H1 (cell line): ENCODE data around the gene FRMPD4. TPM values are rescaled to one million over a fixed set of nuclear protein-coding genes. Genes with fewer than 3 reads are reported as not detected.

Experiments
- CTCF ChIA-PET: fragments of 300-600 bp; sonication (Branson Sonifier 250); formaldehyde crosslinking; loops from one replicate; lab custom pipeline; 2021; ENCODE audit not compliant: partially characterized antibody; lab: Charles Lee
- POLR2A ChIA-PET: fragments of 300-600 bp; sonication (Branson Sonifier 250); formaldehyde crosslinking; loops from one replicate; lab custom pipeline; 2021; ENCODE audit warnings: inconsistent platforms; ENCODE audit not compliant: partially characterized antibody; lab: Charles Lee
- DNase-seq, 2 experiments: peaks; one replicate each; pipeline versions ENCODE4 v3.0.0 to v3.0.0-alpha.2; 2010 to 2022; ENCODE audit warnings: low spot score in 2 of 2, low read depth in 1 of 2, mixed read lengths in 1 of 2
- FAIRE-seq: peaks from 2 replicates; lab custom pipeline; 2011; peaks lifted over from hg19 to GRCh38; lab: Jason Lieb, UNC
- H2AFZ ChIP-seq: 2 replicates; pipeline ENCODE4 v1.8.1; 2012; ENCODE audit warnings: low read length, inconsistent platforms
- H2AK5ac ChIP-seq: 2 replicates; pipeline ENCODE4 v1.6.1; 2013; ENCODE audit warnings: low read depth, low read length
- H2BK120ac ChIP-seq: replicated peaks from 2 replicates; pipeline ENCODE3; 2013; ENCODE audit warnings: low read depth, low read length, inconsistent platforms
- H2BK12ac ChIP-seq: 2 replicates; pipeline ENCODE4 v1.6.1; 2013; ENCODE audit warnings: low read depth, low read length
- H2BK15ac ChIP-seq: 2 replicates; pipeline ENCODE4 v1.6.1; 2013; ENCODE audit warnings: low read length
- H2BK20ac ChIP-seq: 2 replicates; pipeline ENCODE4 v1.6.1; 2013; ENCODE audit warnings: low read length
- H2BK5ac ChIP-seq: 2 replicates; pipeline ENCODE4 v1.6.1; 2013; ENCODE audit warnings: low read depth, low read length
- H3K14ac ChIP-seq: 2 replicates; pipeline ENCODE4 v1.6.1; 2013; ENCODE audit warnings: inconsistent platforms; ENCODE audit not compliant: insufficient read length
- H3K18ac ChIP-seq: 2 replicates; pipeline ENCODE4 v1.6.1; 2013; ENCODE audit warnings: low read length; ENCODE audit errors: extremely low read depth
- H3K23ac ChIP-seq: 2 replicates; pipeline ENCODE4 v1.6.1; 2013; ENCODE audit warnings: inconsistent platforms; ENCODE audit not compliant: insufficient read length
- H3K23me2 ChIP-seq: 2 replicates; pipeline ENCODE4 v1.6.1; 2013; ENCODE audit warnings: low read depth, low read length
- H3K27ac ChIP-seq: 2 replicates; pipeline ENCODE4 v1.6.1; 2011; ENCODE audit warnings: low read depth, low read length, inconsistent platforms
- H3K27me3 ChIP-seq, 4 experiments: replicated peaks in 1 of 4; 1 replicate in 1 of 4; 2 replicates in 3 of 4; pipeline versions ENCODE4 v1.6.1 to v1.8.1; 2011 to 2013; ENCODE audit warnings: low read length in 3 of 4, mild to moderate bottlenecking in 3 of 4, inconsistent platforms in 2 of 4, mixed read lengths in 2 of 4, moderate library complexity in 1 of 4; ENCODE audit not compliant: control insufficient read depth in 3 of 4, insufficient read depth in 3 of 4; ENCODE audit errors: extremely low read depth in 1 of 4
- H3K36me3 ChIP-seq, 4 experiments: 2 replicates each; pipeline versions ENCODE4 v1.6.1 to v1.8.1; 2011 to 2013; ENCODE audit warnings: mild to moderate bottlenecking in 4 of 4, low read length in 3 of 4, moderate library complexity in 2 of 4, control low read depth in 1 of 4, inconsistent platforms in 1 of 4; ENCODE audit not compliant: insufficient read depth in 4 of 4, control insufficient read depth in 2 of 4
- H3K4ac ChIP-seq: replicated peaks from 2 replicates; pipeline ENCODE3; 2013; ENCODE audit warnings: low read length, low read depth, mixed read lengths, inconsistent platforms; ENCODE audit not compliant: insufficient read length
- H3K4me1 ChIP-seq, 4 experiments: replicated peaks in 1 of 4; 1 replicate in 1 of 4; 2 replicates in 3 of 4; pipeline versions ENCODE4 v1.6.1 to v1.8.1; 2011 to 2013; ENCODE audit warnings: low read length in 3 of 4, inconsistent platforms in 2 of 4, mixed read lengths in 1 of 4; ENCODE audit not compliant: insufficient read depth in 4 of 4, control insufficient read depth in 3 of 4
- H3K4me2 ChIP-seq, 2 experiments: 2 replicates each; pipeline versions ENCODE4 v1.6.1 to v1.8.1; 2011 to 2013; ENCODE audit warnings: low read depth in 2 of 2, low read length in 2 of 2, control low read depth in 1 of 2, inconsistent platforms in 1 of 2, mild to moderate bottlenecking in 1 of 2; ENCODE audit not compliant: insufficient read depth in 1 of 2
- H3K4me3 ChIP-seq, 4 experiments: fragments of 200-600, 300-600 bp in 1 of 4; sonication (generic), shearing (Covaris generic), sonication (Bioruptor Twin) in 1 of 4; 2 replicates each; pipeline versions ENCODE4 v1.5.1 to v1.8.1; 2011 to 2016; ENCODE audit warnings: low read length in 4 of 4, low read depth in 3 of 4, control low read depth in 2 of 4, inconsistent platforms in 2 of 4, mild to moderate bottlenecking in 2 of 4, mixed read lengths in 1 of 4, moderate library complexity in 1 of 4; ENCODE audit not compliant: insufficient read depth in 2 of 4; ENCODE audit errors: extremely low read depth in 1 of 4
- H3K56ac ChIP-seq: replicated peaks from 2 replicates; pipeline ENCODE3; 2013; ENCODE audit warnings: low read depth, mild to moderate bottlenecking, mixed read lengths, low read length, inconsistent platforms; ENCODE audit not compliant: insufficient read length
- H3K79me1 ChIP-seq: 2 replicates; pipeline ENCODE4 v1.6.1; 2013; ENCODE audit warnings: low read depth, low read length, control low read depth
- H3K79me2 ChIP-seq, 2 experiments: 2 replicates each; pipeline versions ENCODE4 v1.6.1 to v1.8.1; 2012 to 2013; ENCODE audit warnings: low read length in 2 of 2, mild to moderate bottlenecking in 2 of 2, inconsistent platforms in 1 of 2; ENCODE audit not compliant: insufficient read depth in 2 of 2, control insufficient read depth in 1 of 2
- H3K9ac ChIP-seq, 4 experiments: replicated peaks in 1 of 4; 1 replicate in 1 of 4; 2 replicates in 3 of 4; pipeline versions ENCODE4 v1.6.1 to v1.8.1; 2011 to 2013; ENCODE audit warnings: low read depth in 3 of 4, low read length in 3 of 4, control low read depth in 2 of 4, mild to moderate bottlenecking in 2 of 4, moderate library complexity in 2 of 4, inconsistent platforms in 1 of 4; ENCODE audit errors: extremely low read depth in 1 of 4
- H3K9me3 ChIP-seq, 2 experiments: 2 replicates each; pipeline versions ENCODE4 v1.6.1 to v1.8.1; 2012 to 2013; ENCODE audit warnings: mild to moderate bottlenecking in 2 of 2, moderate library complexity in 2 of 2, control low read depth in 1 of 2, inconsistent platforms in 1 of 2, low read depth in 1 of 2, low read length in 1 of 2, mixed read lengths in 1 of 2; ENCODE audit not compliant: insufficient read depth in 2 of 2
- H4K20me1 ChIP-seq, 2 experiments: replicated peaks in 1 of 2; 2 replicates each; pipeline versions ENCODE3 to v1.8.1; 2011 to 2013; ENCODE audit warnings: inconsistent platforms in 2 of 2, low read length in 2 of 2, mild to moderate bottlenecking in 1 of 2; ENCODE audit not compliant: insufficient read depth in 2 of 2, control insufficient read depth in 1 of 2
- H4K5ac ChIP-seq: 2 replicates; pipeline ENCODE4 v1.6.1; 2013; ENCODE audit warnings: low read length, low read depth, mixed read lengths, inconsistent platforms; ENCODE audit not compliant: insufficient read length
- H4K8ac ChIP-seq: 2 replicates; pipeline ENCODE4 v1.8.0; 2013; ENCODE audit warnings: mild to moderate bottlenecking, moderate library complexity, low read length, inconsistent platforms; ENCODE audit not compliant: insufficient read depth; ENCODE audit errors: extremely low read depth
- H4K91ac ChIP-seq: replicated peaks from 2 replicates; pipeline ENCODE3; 2013; ENCODE audit warnings: low read length, mixed read lengths, inconsistent platforms; ENCODE audit not compliant: insufficient read length
- BCL11A ChIP-seq, 2 experiments: IDR thresholded peaks; one replicate each; pipeline ENCODE4 v1.6.1; 2011; ENCODE audit warnings: low read depth in 2 of 2, low read length in 2 of 2, mild to moderate bottlenecking in 2 of 2
- SIN3A ChIP-seq, 2 experiments: IDR thresholded peaks in 1 of 2; conservative IDR thresholded peaks in 1 of 2; 2 replicates each; pipeline ENCODE4 v1.6.1; 2011 to 2012; ENCODE audit warnings: low read length in 2 of 2, improper control_type of control experiment in 1 of 2, low read depth in 1 of 2, mild to moderate bottlenecking in 1 of 2
- TEAD4 ChIP-seq: IDR thresholded peaks from 2 replicates; pipeline ENCODE4 v1.6.1; 2012; ENCODE audit warnings: low read depth, low read length, inconsistent platforms, mixed read lengths
- WGBS, 2 experiments: shearing (Covaris generic) in 1 of 2; methylation state at CpG; one replicate each; pipeline versions ENCODE4 v1.1.6 to v1.1.7; 2013 to 2015; ENCODE audit warnings: low lambda C conversion rate in 2 of 2, mixed read lengths in 2 of 2, inconsistent platforms in 1 of 2, low coverage in 1 of 2, missing lambda C conversion rate in 1 of 2; ENCODE audit not compliant: insufficient replicate concordance in 2 of 2, insufficient coverage in 1 of 2, insufficient read length in 1 of 2; ENCODE audit errors: extremely low coverage in 1 of 2, missing lambda C conversion rate in 1 of 2; 5-methylcytosine and 5-hydroxymethylcytosine counted together
- polyA plus RNA-seq, 7 experiments: library from polyadenylated mRNA; depleted of rRNA in 3 of 7; stranded (reverse) in 5 of 7; unstranded in 2 of 7; fragments of >200 nt in 5 of 7; fragments of 200-250 nt in 2 of 7; gene quantifications; 1 replicate in 5 of 7; 2 replicates in 1 of 7; 4 replicates in 1 of 7; pipeline versions ENCODE4 v1.2.1 to v1.2.3, GENCODE V29; 2011 to 2013; ENCODE audit warnings: missing spikeins in 2 of 7, mixed read lengths in 2 of 7
- total RNA-seq: library from RNA; stranded (reverse); fragmentation: NEBNext Ultra II Directional; extraction: Animal tissue kit (Norgen Biotek cat#: 25700); gene quantifications from 2 replicates; pipeline ENCODE4 v1.2.1, GENCODE V29; 2021

FRMPD4 gene
- total and polyA plus RNA-seq, 2 of the 8 experiments (the other 6 are each of a cell fraction or from before 2014, with no cell fraction given) = 0.02 to 0.37 TPM

- Histone ChIP-seq H2AFZ (no peak overlapping the region), H2BK5ac (no peak overlapping the region), H2BK12ac (no peak overlapping the region), H3K23me2 (no peaks in the 10 kb centered on the region), H3K9me3 (no peaks in the 10 kb centered on the region), H2BK20ac (no peak overlapping the region), H3K56ac (no peak overlapping the region), H3K27ac (no peak overlapping the region), H2BK15ac (no peak overlapping the region), H3K36me3 (no peaks in the 10 kb centered on the region), H3K9ac (no peak overlapping the region), H4K8ac (no peak overlapping the region), H3K4me1 (no peaks in the 10 kb centered on the region), H3K4me2 (no peak overlapping the region), H3K4me3 (no peak overlapping the region), H3K23ac (no peak overlapping the region), H3K27me3 (no peaks in the 10 kb centered on the region), H3K79me2 (no peaks in the 10 kb centered on the region), H2BK120ac (no peak overlapping the region), H4K20me1 (no peaks in the 10 kb centered on the region), H2AK5ac (no peak overlapping the region), H3K4ac (no peak overlapping the region), H4K91ac (no peak overlapping the region), H3K79me1 (no peaks in the 10 kb centered on the region), H4K5ac (no peak overlapping the region), H3K18ac (no peak overlapping the region), H3K14ac (no peak overlapping the region)
- TF ChIP-seq SIN3A (conservative IDR thresholded peaks at IDR 0.05 in 1 of 2, IDR thresholded peaks at IDR 0.05 in 1 of 2; ENCODE audit: low read depth in 1 of 2, low read length in 2 of 2) (no peak), TEAD4 (no peak), BCL11A (IDR thresholded peaks at IDR 0.05; ENCODE audit: low read depth in 2 of 2, low read length in 2 of 2) (no peak)
- ChIA-PET POLR2A (no interaction called here), CTCF (interaction anchor here (0.6 to 1.8 kb wide), 2 partner anchors 223 to 1617 kb away, joined by 3 to 6 read pairs; no protein-coding TSS in a partner anchor)
- peak; percentile 32 for FAIRE-seq
- 93% methylated on average over 2 of the region's 3 CpGs; no CpG with 5 or more reads in 1 of the 2 experiments for WGBS, 2 experiments
- DNase-seq = no peak
Observed at GRCh38 chrX:12548341-12548740, 410.1 kb downstream of the FRMPD4 start.
